Gastrocnemius medialis (tissue), 4 donors: ENCODE measurements around the gene CLDN4.

Experiments
- CTCF ChIP-seq, 5 experiments: fragments of 450-650 bp in 3 of 5; fragments of 200-600 bp in 2 of 5; sonication (generic) in 2 of 5; IDR thresholded peaks in 4 of 5; conservative IDR thresholded peaks in 1 of 5; 1 replicate in 4 of 5; 2 replicates in 1 of 5; pipeline ENCODE4 v1.5.1; 2016 to 2019; ENCODE audit warnings: antibody characterized with exemption in 5 of 5, mild to moderate bottlenecking in 3 of 5, moderate library complexity in 3 of 5
- POLR2A ChIP-seq, 2 donors: fragments of 450-650 bp; IDR thresholded peaks; one replicate each; pipeline ENCODE4 v1.6.1; 2017; ENCODE audit warnings: antibody characterized with exemption in 2 of 2, mild to moderate bottlenecking in 2 of 2, moderate library complexity in 2 of 2

- no peak for TF ChIP-seq CTCF (IDR thresholded peaks at IDR 0.05 in 4 of 5, conservative IDR thresholded peaks at IDR 0.05 in 1 of 5)
- TF ChIP-seq POLR2A (IDR thresholded peaks at IDR 0.05): no peak
These were observed 7.5 kb upstream of the CLDN4 start for GRCh38 chr7:73823257-73823656.
